HG03457 (cell line): Measurements from ENCODE around the gene MCTP1.

Experiments used
- ATAC-seq: cut with Tn5 transposase; IDR thresholded peaks from one replicate; pipeline ENCODE4 v1.9.1; 2021; ENCODE audit warnings: moderate number of reproducible peaks; ENCODE audit not compliant: unreplicated experiment

MCTP1 gene

DNA sequence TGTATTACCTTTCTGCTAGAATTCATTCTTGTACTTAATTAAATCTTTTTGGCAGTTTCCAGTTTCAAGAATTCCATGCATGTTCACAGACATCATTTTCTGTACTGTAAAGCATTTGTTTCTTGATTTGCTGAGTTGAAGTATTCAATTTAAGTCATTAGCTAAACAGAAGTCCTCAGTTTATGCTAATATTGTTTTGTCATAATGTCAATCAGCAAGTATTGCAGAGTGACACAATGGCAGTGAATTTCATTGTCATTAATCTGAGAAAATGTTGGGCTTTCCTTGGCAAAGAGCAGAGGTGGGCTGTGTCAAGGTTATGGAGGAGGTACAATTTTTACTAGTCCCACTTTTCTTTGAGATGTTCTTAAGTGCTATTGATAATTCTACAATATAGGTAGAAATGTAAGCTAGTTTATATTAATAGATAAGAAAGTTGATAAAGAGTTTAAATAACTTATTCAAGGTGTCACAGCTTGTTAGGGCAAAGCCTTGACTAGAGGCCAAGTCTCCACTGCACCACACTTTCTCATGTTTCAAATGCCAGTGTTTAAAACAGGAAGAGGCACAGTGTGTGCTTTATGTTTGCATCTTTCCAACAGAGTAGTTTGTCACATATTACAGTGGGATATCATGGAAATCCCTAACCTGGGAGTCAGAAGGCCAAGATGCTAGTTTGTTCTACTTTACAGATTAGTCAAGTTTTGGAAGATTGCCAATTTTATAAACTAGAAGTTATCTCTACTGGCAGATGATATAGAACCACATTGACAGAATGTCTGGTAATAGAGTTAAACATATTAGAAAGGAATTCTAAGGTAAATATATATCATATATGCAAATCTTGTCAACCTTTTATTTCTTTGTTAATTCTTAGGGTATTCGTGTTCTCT is 610.2 kb downstream of the MCTP1 start:
- no peak for ATAC-seq

- no peak for ATAC-seq
Observed at GRCh38 chr5:94672746-94673145, 612.1 kb downstream of the MCTP1 start.

DNA sequence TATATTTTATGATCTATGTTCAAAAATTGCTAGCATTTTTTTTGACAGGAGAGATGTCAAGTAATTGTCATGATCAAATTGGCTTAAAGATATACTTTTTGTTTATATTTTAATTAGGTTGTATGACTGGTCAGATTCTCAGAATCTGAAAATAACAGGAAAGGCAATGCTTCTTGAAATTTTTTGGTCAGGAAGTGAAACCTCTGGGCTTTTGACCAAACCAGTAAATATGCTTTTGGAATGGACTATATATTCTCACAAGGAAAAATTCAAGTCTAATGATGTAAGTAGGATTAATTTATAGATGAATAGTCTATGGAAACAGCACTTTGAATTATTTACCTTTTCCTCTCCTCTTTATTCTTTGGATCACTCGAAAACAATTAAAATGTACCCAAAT is 614.2 kb downstream of the MCTP1 start:
- no peak for ATAC-seq

DNA sequence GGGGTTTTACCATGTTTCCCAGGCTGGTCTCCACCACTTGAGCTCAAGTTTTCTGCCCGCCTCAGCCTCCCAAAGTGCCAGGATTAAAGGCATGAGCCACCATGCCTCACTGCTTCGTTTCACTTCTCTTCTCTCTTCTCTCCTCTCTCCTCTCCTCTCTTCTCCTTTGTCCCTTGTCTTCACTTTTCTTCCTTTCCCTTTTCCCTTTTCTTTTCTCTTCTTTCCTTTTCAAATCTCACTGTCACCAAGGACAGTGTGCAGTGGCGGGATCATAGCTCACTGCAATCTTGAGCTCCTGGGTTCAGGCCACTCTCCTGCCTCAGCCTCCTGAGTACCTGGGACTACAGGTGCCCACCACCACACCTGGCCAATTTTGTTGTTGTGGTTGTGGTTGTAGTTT is 617.0 kb downstream of the MCTP1 start:
- ATAC-seq: no peak

DNA sequence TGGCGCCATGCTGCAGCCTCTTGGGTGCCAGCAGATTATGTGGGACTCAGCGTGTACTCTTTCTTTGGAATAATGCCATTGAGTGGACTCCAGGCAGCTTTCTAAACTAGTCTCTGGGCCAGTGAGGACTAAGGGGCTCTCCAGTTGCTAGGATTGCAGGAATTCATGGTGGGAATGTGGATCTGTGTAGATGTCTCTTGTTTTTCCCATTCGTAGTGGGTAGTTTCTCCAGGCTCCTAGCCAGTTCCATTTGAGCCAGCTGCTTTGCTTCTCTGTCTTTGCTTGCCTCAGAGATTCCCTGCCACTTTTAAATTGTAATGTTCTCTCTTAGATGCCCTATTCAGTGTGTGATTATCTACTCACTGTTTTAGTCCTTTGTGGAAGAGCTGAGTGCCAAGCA is 623.8 kb downstream of the MCTP1 start:
- no peak for ATAC-seq

DNA sequence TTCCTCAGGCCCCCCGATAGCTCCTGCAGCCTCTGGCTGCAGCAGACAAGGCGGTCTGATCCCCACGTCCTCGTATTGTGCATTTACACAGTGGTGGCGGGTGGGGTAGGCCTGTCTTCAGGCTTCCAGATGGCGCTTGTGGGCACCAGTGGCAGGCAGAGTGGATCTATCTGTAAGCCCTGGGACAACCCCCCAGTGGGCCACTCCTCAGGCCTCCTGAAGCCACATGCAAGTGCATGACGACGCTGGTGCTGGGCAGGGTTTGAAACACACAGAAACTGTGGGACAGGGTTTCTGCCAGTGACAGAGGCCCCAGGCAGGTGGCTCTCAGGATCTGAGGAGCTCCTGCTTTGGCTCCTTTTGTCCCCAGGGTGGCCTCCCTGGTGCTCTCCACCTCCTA is 624.4 kb downstream of the MCTP1 start:
- no peak for ATAC-seq

DNA sequence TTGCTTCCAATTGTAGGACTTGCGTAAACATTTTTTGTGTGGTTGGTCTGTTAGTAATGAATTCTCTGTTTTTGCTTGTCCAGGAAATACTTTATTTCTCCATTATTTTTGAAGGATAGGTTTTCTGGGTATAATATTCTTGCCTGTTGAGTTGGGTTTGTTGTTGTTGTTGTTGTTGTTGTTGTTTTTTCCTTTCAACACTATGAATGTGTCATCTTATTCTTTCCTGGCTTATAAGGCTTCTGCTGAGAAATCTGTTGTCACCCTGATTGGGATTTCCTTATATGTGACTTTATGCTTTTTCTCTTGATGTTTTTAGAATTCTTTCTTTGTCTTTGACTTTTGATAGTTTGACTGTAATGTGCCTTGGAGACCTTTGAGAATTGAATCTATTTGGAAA is 626.6 kb downstream of the MCTP1 start:
- ATAC-seq: no peak
